SK-N-SH (cell line): ENCODE measurements around the gene ZIK1. TPM values are rescaled to one million over a fixed set of nuclear protein-coding genes. Genes with fewer than 3 reads are reported as not detected.

ENCODE experiments used
- CTCF ChIA-PET: fragments of 300-600, 350-600 bp; formaldehyde crosslinking; extraction: SDS; loops from one replicate; lab custom pipeline; 2021; lab: Yijun Ruan, JAX
- POLR2A ChIA-PET: fragments of 350-600 bp; sonication (Branson Sonifier 250); formaldehyde crosslinking; extraction: SDS; loops from one replicate; lab custom pipeline; 2020; ENCODE audit warnings: antibody characterized with exemption, inconsistent platforms; lab: Yijun Ruan, JAX
- DNase-seq: peaks from one replicate; pipeline ENCODE4 v3.0.0; 2012
- H2AFZ ChIP-seq: fragments of 200-600 bp; sonication (generic); 2 replicates; pipeline ENCODE4 v1.8.1; 2016; ENCODE audit warnings: antibody characterized with exemption, mild to moderate bottlenecking, low read depth
- H3F3A ChIP-seq: fragments of 200-600 bp; sonication (generic); replicated peaks from 2 replicates; pipeline ENCODE3; 2016; ENCODE audit warnings: antibody characterized with exemption, mild to moderate bottlenecking; ENCODE audit not compliant: insufficient read depth
- H3K27ac ChIP-seq, 2 experiments: fragments of 200-500 bp in 1 of 2; fragments of 200-600 bp in 1 of 2; sonication (Bioruptor generic) in 1 of 2; sonication (generic), shearing (Covaris generic) in 1 of 2; 2 replicates each; pipeline versions ENCODE4 v1.5.1 to v1.6.1; 2014 to 2016; ENCODE audit warnings: low read depth in 2 of 2, inconsistent platforms in 1 of 2, low read length in 1 of 2, mild to moderate bottlenecking in 1 of 2, mixed read lengths in 1 of 2
- H3K27me3 ChIP-seq: fragments of 200-600 bp; sonication (generic), shearing (Covaris generic); 2 replicates; pipeline ENCODE4 v1.6.1; 2016; ENCODE audit warnings: mixed run types; ENCODE audit not compliant: insufficient read depth
- H3K36me3 ChIP-seq, 2 experiments: fragments of 200-500 bp in 1 of 2; fragments of 200-600 bp in 1 of 2; sonication (Bioruptor generic) in 1 of 2; sonication (generic) in 1 of 2; replicated peaks in 1 of 2; 2 replicates each; pipeline versions ENCODE3 to v1.5.1; 2014 to 2016; ENCODE audit warnings: low read length in 1 of 2, mild to moderate bottlenecking in 1 of 2; ENCODE audit not compliant: insufficient read depth in 2 of 2, control insufficient read depth in 1 of 2
- H3K4me1 ChIP-seq, 2 experiments: fragments of 200-500 bp in 1 of 2; fragments of 200-600 bp in 1 of 2; sonication (Bioruptor generic) in 1 of 2; sonication (generic), shearing (Covaris generic) in 1 of 2; 2 replicates each; pipeline versions ENCODE4 v1.5.1 to v1.6.1; 2014 to 2016; ENCODE audit warnings: low read depth in 1 of 2, low read length in 1 of 2, mixed run types in 1 of 2; ENCODE audit not compliant: insufficient read depth in 2 of 2, control insufficient read depth in 1 of 2
- H3K4me2 ChIP-seq: fragments of 200-600 bp; sonication (generic), shearing (Covaris generic); 2 replicates; pipeline ENCODE4 v1.6.1; 2017; ENCODE audit warnings: mixed run types
- H3K4me3 ChIP-seq, 2 experiments: fragments of 200-500 bp in 1 of 2; fragments of 200-600 bp in 1 of 2; sonication (Bioruptor generic) in 1 of 2; sonication (generic), shearing (Covaris generic) in 1 of 2; 2 replicates each; pipeline versions ENCODE4 v1.5.1 to v1.8.1; 2014 to 2016; ENCODE audit warnings: low read depth in 2 of 2, inconsistent platforms in 1 of 2, low read length in 1 of 2, mild to moderate bottlenecking in 1 of 2, mixed read lengths in 1 of 2, moderate library complexity in 1 of 2
- H3K79me2 ChIP-seq: fragments of 200-600 bp; sonication (generic); 2 replicates; pipeline ENCODE4 v1.8.1; 2017; ENCODE audit warnings: mild to moderate bottlenecking; ENCODE audit not compliant: insufficient read depth
- H3K9ac ChIP-seq: fragments of 200-600 bp; sonication (generic); 2 replicates; pipeline ENCODE4 v1.6.1; 2017; ENCODE audit warnings: mixed run types
- H3K9me2 ChIP-seq: fragments of 200-600 bp; sonication (generic); 2 replicates; pipeline ENCODE4 v1.6.1; 2017; ENCODE audit warnings: mixed run types
- H3K9me3 ChIP-seq: fragments of 200-600 bp; sonication (generic); 2 replicates; pipeline ENCODE4 v1.6.1; 2017; ENCODE audit warnings: mixed run types, mild to moderate bottlenecking, moderate library complexity
- H4K20me1 ChIP-seq: fragments of 200-600 bp; sonication (generic); 2 replicates; pipeline ENCODE4 v1.6.1; 2017; ENCODE audit warnings: mild to moderate bottlenecking, mixed run types; ENCODE audit not compliant: insufficient read depth
- EP300 ChIP-seq, 2 experiments: IDR thresholded peaks; 2 replicates each; pipeline versions ENCODE4 v1.4.0 to v1.6.1; 2012; ENCODE audit warnings: borderline replicate concordance in 1 of 2, low read depth in 1 of 2, low read length in 1 of 2
- FOSL2 ChIP-seq: IDR thresholded peaks from 2 replicates; pipeline ENCODE4 v1.4.0; 2012; ENCODE audit warnings: low read depth, mild to moderate bottlenecking, moderate library complexity, borderline replicate concordance
- FOXJ3 ChIP-seq: sonication (generic); formaldehyde crosslinking; IDR thresholded peaks from 2 replicates; pipeline ENCODE4 v1.5.1; 2020; ENCODE audit warnings: mild to moderate bottlenecking, missing genetic modification reagents
- GATA2 ChIP-seq: sonication (generic); formaldehyde crosslinking; IDR thresholded peaks from 2 replicates; pipeline ENCODE4 v1.5.0; 2020; ENCODE audit warnings: mild to moderate bottlenecking, missing genetic modification reagents
- MXI1 ChIP-seq: IDR thresholded peaks from 2 replicates; pipeline ENCODE4 v1.6.1; 2012; ENCODE audit warnings: mild to moderate bottlenecking, low read depth, low read length, improper control_type of control experiment
- NRF1 ChIP-seq: IDR thresholded peaks from 2 replicates; pipeline ENCODE4 v1.6.1; 2012; ENCODE audit warnings: low read depth, mild to moderate bottlenecking, low read length
- RCOR1 ChIP-seq: fragments of 150-350 bp; IDR thresholded peaks from 2 replicates; pipeline ENCODE4 v1.6.1; 2017; ENCODE audit warnings: antibody characterized with exemption, low read length
- RFX5 ChIP-seq: IDR thresholded peaks from 2 replicates; pipeline ENCODE4 v1.6.1; 2012; ENCODE audit warnings: mild to moderate bottlenecking, improper control_type of control experiment, low read length
- SIN3A ChIP-seq: IDR thresholded peaks from 2 replicates; pipeline ENCODE4 v1.6.1; 2012; ENCODE audit warnings: low read depth, mild to moderate bottlenecking, low read length, moderate library complexity, borderline replicate concordance
- SMC3 ChIP-seq: IDR thresholded peaks from 2 replicates; pipeline ENCODE4 v1.6.1; 2012; ENCODE audit warnings: low read depth, low read length, improper control_type of control experiment
- USF2 ChIP-seq: fragments of 150-350 bp; IDR thresholded peaks from 2 replicates; pipeline ENCODE4 v1.6.1; 2017; ENCODE audit warnings: antibody characterized with exemption, low read length, low read depth, borderline replicate concordance
- YY1 ChIP-seq: IDR thresholded peaks from 2 replicates; pipeline ENCODE4 v1.4.0; 2012; ENCODE audit warnings: low read depth, mild to moderate bottlenecking
- WGBS: methylation state at CpG from one replicate; pipeline ENCODE4 v1.1.6; 2017; ENCODE audit warnings: low lambda C conversion rate; 5-methylcytosine and 5-hydroxymethylcytosine counted together
- polyA plus RNA-seq, 3 experiments: library from polyadenylated mRNA; depleted of rRNA; stranded (reverse); fragments of >200 nt; gene quantifications; 2 replicates each; pipeline ENCODE4 v1.2.3, GENCODE V29; 2012
- TF ChIP-seq, protein P1 (sequence below): IDR thresholded peaks from 2 replicates; pipeline ENCODE4 v1.6.1; 2012; ENCODE audit warnings: mild to moderate bottlenecking, low read depth, low read length, moderate library complexity
- TF ChIP-seq, protein P2 (sequence below): IDR thresholded peaks from 2 replicates; pipeline ENCODE4 v1.4.0; 2012; ENCODE audit warnings: low read depth
- TF ChIP-seq, protein P3 (sequence below): fragments of 200-600 bp; sonication (generic); IDR thresholded peaks from 2 replicates; pipeline ENCODE4 v1.6.1; 2017; ENCODE audit warnings: antibody characterized with exemption, mild to moderate bottlenecking, moderate library complexity
- TF ChIP-seq, protein P4 (sequence below): IDR thresholded peaks from 2 replicates; pipeline ENCODE4; 2012

Gene ZIK1
- polyA plus RNA-seq, 1 of the 3 experiments (the other 2 are of a cell fraction) = 2.1 TPM

DNA sequence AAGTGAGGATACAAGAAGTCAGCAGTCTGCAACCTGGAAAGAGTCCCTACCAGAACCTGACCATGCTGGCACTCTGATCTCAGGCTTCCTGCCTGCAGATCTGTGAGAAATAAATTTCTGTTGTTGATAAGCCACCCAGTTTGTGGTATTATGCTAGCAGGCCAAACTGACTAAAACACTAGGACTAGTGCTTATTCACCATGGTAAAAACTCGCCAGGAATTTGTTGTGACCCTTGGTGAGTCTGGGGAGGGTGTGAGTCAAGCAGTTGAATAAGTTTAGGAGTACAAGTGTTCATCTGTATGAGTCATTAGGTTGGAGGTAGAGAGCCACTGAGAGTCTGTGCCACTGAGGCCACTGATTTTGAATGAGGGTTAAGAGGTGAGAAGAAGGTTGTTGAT, 3.6 kb downstream of the ZIK1 start (continued):
- TF ChIP-seq GATA2 (CRISPR knock-in tag) (no peak), FOXJ3 (CRISPR knock-in tag) (no peak), NRF1 (no peak)
- TF ChIP-seq, protein P1, sequence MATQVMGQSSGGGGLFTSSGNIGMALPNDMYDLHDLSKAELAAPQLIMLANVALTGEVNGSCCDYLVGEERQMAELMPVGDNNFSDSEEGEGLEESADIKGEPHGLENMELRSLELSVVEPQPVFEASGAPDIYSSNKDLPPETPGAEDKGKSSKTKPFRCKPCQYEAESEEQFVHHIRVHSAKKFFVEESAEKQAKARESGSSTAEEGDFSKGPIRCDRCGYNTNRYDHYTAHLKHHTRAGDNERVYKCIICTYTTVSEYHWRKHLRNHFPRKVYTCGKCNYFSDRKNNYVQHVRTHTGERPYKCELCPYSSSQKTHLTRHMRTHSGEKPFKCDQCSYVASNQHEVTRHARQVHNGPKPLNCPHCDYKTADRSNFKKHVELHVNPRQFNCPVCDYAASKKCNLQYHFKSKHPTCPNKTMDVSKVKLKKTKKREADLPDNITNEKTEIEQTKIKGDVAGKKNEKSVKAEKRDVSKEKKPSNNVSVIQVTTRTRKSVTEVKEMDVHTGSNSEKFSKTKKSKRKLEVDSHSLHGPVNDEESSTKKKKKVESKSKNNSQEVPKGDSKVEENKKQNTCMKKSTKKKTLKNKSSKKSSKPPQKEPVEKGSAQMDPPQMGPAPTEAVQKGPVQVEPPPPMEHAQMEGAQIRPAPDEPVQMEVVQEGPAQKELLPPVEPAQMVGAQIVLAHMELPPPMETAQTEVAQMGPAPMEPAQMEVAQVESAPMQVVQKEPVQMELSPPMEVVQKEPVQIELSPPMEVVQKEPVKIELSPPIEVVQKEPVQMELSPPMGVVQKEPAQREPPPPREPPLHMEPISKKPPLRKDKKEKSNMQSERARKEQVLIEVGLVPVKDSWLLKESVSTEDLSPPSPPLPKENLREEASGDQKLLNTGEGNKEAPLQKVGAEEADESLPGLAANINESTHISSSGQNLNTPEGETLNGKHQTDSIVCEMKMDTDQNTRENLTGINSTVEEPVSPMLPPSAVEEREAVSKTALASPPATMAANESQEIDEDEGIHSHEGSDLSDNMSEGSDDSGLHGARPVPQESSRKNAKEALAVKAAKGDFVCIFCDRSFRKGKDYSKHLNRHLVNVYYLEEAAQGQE = no peak
- TF ChIP-seq, protein P2, sequence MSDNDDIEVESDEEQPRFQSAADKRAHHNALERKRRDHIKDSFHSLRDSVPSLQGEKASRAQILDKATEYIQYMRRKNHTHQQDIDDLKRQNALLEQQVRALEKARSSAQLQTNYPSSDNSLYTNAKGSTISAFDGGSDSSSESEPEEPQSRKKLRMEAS = no peak

GRCh38 chr19:57599377-57599760, 15.4 kb downstream of the ZIK1 start:
- Histone ChIP-seq H3K4me1 (peaks cover 7 to 10% of the 10 kb centered on the region in 2 experiments; a peak in 3 of 4 replicates), H3K4me2 (peak overlapping the region; percentile 95), H3K9me2 (no peaks in the 10 kb centered on the region), H3K9ac (no peak overlapping the region), H3K4me3 (peak overlapping the region; percentile 91 to 94), H3K36me3 (peaks cover 2 to 8% of the 10 kb centered on the region in 2 experiments), H3K27ac (no peak overlapping the region), H2AFZ (peak overlapping the region; percentile 71), H3K79me2 (peaks cover 38% of the 10 kb centered on the region), H3K27me3 (no peaks in the 10 kb centered on the region), H4K20me1 (no peaks in the 10 kb centered on the region), H3K9me3 (no peaks in the 10 kb centered on the region), H3F3A (no peaks in the 10 kb centered on the region)
- POLR2A ChIA-PET = interaction anchor here (1.7 kb wide), 1 partner anchor 15 kb away, joined by 6 read pairs; the partner anchor contains the start of gene ZNF134
- 63% methylated on average over 8 of the region's 8 CpGs for WGBS
- CTCF ChIA-PET = interaction anchor here (1.1 kb wide), 1 partner anchor 15 kb away, joined by 3 read pairs; the partner anchor contains the start of gene ZIK1
- no peak for TF ChIP-seq FOSL2
- TF ChIP-seq MXI1 = no peak
- no peak for DNase-seq

DNA sequence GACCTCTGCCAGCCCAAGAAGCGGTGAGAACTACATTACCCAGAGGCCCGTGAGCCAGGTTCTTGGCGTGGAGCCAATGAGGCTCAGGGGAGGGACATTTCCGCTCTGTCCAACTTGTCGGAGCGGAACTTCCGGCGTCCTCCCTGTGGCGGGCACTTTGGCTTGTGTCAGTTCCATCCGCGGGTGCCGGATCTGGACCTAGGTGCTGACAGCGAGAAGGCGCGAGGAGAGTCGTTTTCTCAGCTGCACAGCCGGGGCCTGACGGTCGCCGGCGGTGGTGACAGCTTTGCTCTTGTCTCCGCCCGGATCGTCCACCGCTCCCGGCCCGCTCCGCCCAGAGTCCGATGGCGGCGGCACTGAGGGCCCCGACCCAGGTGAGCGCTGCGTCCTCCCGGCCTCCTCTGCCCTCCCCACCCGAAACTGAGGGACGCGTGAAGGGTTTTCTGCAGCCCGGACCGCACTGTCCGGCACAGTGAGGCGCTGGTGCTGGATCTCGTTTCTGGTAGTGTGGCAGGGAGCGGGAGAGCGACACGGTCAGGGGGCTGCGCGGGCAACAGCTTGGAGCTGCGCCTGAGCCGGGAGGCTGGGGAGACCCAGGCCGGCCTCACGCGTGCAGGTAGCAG, 15.9 kb downstream of the ZIK1 start, which contains the start of gene ZNF530:
Gene ZNF530 (plus strand): TSS at position 125 of the 623 bp plus-strand sequence. CDS start 4,461 bp downstream, outside the sequence.
- H4K20me1 ChIP-seq = no peaks in the 10 kb centered on the region
- CTCF ChIA-PET = interaction anchor here (1.1 to 1.9 kb wide), 2 partner anchors 10 to 16 kb away, joined by 3 to 6 read pairs; partner anchors contain the start of gene ZIK1
- POLR2A ChIA-PET = interaction anchor here (0.7 to 1.7 kb wide), 2 partner anchors 14 to 65 kb away, joined by 3 to 6 read pairs; partner anchors contain the start of gene ZNF134
- peak within 1 kb of the TSS; percentile 71 for H2AFZ ChIP-seq
- no peaks in the 10 kb centered on the region for H3K27me3 ChIP-seq
- no peaks in the 10 kb centered on the region for H3F3A ChIP-seq
- H3K4me3 ChIP-seq = peak within 1 kb of the TSS; percentile 91 to 94
- no CpG with 5 or more reads among the region's 53 CpGs for WGBS
- H3K4me1 ChIP-seq = peaks cover 7 to 10% of the 10 kb centered on the region in 2 experiments; a peak in 3 of 4 replicates
- no peak within 1 kb of the TSS; a peak in 1 of 4 replicates for H3K27ac ChIP-seq
- H3K9me3 ChIP-seq = no peaks in the 10 kb centered on the region
- peaks cover 38% of the 10 kb centered on the region for H3K79me2 ChIP-seq
- H3K36me3 ChIP-seq = peaks cover 7 to 13% of the 10 kb centered on the region in 2 experiments
- peak within 1 kb of the TSS; percentile 65 for H3K9ac ChIP-seq
- peak within 1 kb of the TSS; percentile 95 for H3K4me2 ChIP-seq
- H3K9me2 ChIP-seq = no peaks in the 10 kb centered on the region
- DNase-seq = peak; percentile 93
- TF ChIP-seq SMC3 (no peak), FOXJ3 (CRISPR knock-in tag) (no peak), USF2 (no peak), SIN3A (peak; percentile 98), RFX5 (no peak; the same call in 1 of the 2 replicates), RCOR1 (no peak), EP300 (IDR thresholded peaks at IDR 0.05; ENCODE audit: borderline replicate concordance in 1 of 2, low read depth in 1 of 2, low read length in 1 of 2) (no peak), YY1 (0 out of 2 replicates have a peak, but pooled peaks have one; percentile 37)
- TF ChIP-seq, protein P3, sequence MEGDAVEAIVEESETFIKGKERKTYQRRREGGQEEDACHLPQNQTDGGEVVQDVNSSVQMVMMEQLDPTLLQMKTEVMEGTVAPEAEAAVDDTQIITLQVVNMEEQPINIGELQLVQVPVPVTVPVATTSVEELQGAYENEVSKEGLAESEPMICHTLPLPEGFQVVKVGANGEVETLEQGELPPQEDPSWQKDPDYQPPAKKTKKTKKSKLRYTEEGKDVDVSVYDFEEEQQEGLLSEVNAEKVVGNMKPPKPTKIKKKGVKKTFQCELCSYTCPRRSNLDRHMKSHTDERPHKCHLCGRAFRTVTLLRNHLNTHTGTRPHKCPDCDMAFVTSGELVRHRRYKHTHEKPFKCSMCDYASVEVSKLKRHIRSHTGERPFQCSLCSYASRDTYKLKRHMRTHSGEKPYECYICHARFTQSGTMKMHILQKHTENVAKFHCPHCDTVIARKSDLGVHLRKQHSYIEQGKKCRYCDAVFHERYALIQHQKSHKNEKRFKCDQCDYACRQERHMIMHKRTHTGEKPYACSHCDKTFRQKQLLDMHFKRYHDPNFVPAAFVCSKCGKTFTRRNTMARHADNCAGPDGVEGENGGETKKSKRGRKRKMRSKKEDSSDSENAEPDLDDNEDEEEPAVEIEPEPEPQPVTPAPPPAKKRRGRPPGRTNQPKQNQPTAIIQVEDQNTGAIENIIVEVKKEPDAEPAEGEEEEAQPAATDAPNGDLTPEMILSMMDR = no peak
- TF ChIP-seq, protein P4, sequence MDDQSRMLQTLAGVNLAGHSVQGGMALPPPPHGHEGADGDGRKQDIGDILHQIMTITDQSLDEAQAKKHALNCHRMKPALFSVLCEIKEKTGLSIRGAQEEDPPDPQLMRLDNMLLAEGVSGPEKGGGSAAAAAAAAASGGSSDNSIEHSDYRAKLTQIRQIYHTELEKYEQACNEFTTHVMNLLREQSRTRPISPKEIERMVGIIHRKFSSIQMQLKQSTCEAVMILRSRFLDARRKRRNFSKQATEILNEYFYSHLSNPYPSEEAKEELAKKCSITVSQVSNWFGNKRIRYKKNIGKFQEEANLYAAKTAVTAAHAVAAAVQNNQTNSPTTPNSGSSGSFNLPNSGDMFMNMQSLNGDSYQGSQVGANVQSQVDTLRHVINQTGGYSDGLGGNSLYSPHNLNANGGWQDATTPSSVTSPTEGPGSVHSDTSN = 0 out of 2 replicates have a peak, but pooled peaks have one; percentile 23
